CD14-positive monocyte (primary cell): ENCODE measurements around the gene SNAP47. TPM values are rescaled to one million over a fixed set of nuclear protein-coding genes. Genes with fewer than 3 reads are reported as not detected.
A peak's percentile ranks its signal among the peaks of the same experiment; 100 is the strongest.

Source experiments
- DNase-seq, 3 donors: peaks; one replicate each; pipeline ENCODE4 v3.0.0-alpha.2; 2011 to 2022
- H2AFZ ChIP-seq: 2 replicates; pipeline ENCODE4 v1.6.0; 2012; ENCODE audit warnings: mild to moderate bottlenecking, low read depth, low read length, inconsistent platforms; ENCODE audit not compliant: insufficient read depth, poor library complexity, severe bottlenecking
- H3K27ac ChIP-seq, 2 donors: 1 replicate in 1 of 2; 2 replicates in 1 of 2; pipeline ENCODE4 v1.5.1; 2012 to 2013; ENCODE audit warnings: low read length in 2 of 2, control low read depth in 1 of 2, inconsistent platforms in 1 of 2, low read depth in 1 of 2, mild to moderate bottlenecking in 1 of 2
- H3K27me3 ChIP-seq, 2 donors: one replicate each; pipeline versions ENCODE4 v1.6.0 to v1.6.1; 2011 to 2013; ENCODE audit warnings: low read length in 2 of 2; ENCODE audit not compliant: control insufficient read depth in 2 of 2, insufficient read depth in 2 of 2
- H3K36me3 ChIP-seq, 2 donors: replicated peaks in 1 of 2; 1 replicate in 1 of 2; 2 replicates in 1 of 2; pipeline versions ENCODE4 v1.5.1 to v1.6.1; 2012 to 2013; ENCODE audit warnings: low read length in 2 of 2, control low read depth in 1 of 2, inconsistent platforms in 1 of 2, mild to moderate bottlenecking in 1 of 2; ENCODE audit not compliant: insufficient read depth in 2 of 2, control insufficient read depth in 1 of 2
- H3K4me1 ChIP-seq, 2 donors: 1 replicate in 1 of 2; 2 replicates in 1 of 2; pipeline versions ENCODE4 v1.5.1 to v1.6.1; 2012 to 2013; ENCODE audit warnings: low read length in 2 of 2, control low read depth in 1 of 2, inconsistent platforms in 1 of 2, mild to moderate bottlenecking in 1 of 2, moderate library complexity in 1 of 2; ENCODE audit not compliant: insufficient read depth in 2 of 2, control insufficient read depth in 1 of 2
- H3K4me2 ChIP-seq: replicated peaks from 2 replicates; pipeline ENCODE3; 2012; ENCODE audit warnings: low read length, moderate library complexity, mild to moderate bottlenecking; ENCODE audit not compliant: poor library complexity, severe bottlenecking; ENCODE audit errors: extremely low read depth
- H3K4me3 ChIP-seq, 3 experiments: fragments of 200-600 bp in 1 of 3; sonication (generic) in 1 of 3; replicated peaks in 1 of 3; 1 replicate in 2 of 3; 2 replicates in 1 of 3; pipeline ENCODE4 v1.5.1; 2011 to 2013; ENCODE audit warnings: low read length in 3 of 3, mild to moderate bottlenecking in 3 of 3, control low read depth in 2 of 3, low read depth in 2 of 3, inconsistent platforms in 1 of 3, moderate library complexity in 1 of 3
- H3K79me2 ChIP-seq: 2 replicates; pipeline ENCODE4 v1.6.0; 2012; ENCODE audit warnings: mild to moderate bottlenecking, control low read depth, inconsistent platforms, low read length, moderate library complexity; ENCODE audit not compliant: insufficient read depth
- H3K9ac ChIP-seq: 2 replicates; pipeline ENCODE4 v1.6.0; 2017; ENCODE audit warnings: low read length, mild to moderate bottlenecking; ENCODE audit not compliant: insufficient read depth, poor library complexity, severe bottlenecking
- H3K9me3 ChIP-seq, 2 donors: replicated peaks in 1 of 2; 1 replicate in 1 of 2; 2 replicates in 1 of 2; pipeline versions ENCODE4 v1.5.1 to v1.6.1; 2012 to 2013; ENCODE audit warnings: low read length in 2 of 2, control low read depth in 1 of 2; ENCODE audit not compliant: control insufficient read depth in 1 of 2, insufficient read depth in 1 of 2
- H4K20me1 ChIP-seq: 2 replicates; pipeline ENCODE4 v1.6.0; 2012; ENCODE audit warnings: mild to moderate bottlenecking, low read length, control low read depth, moderate library complexity; ENCODE audit not compliant: insufficient read depth
- H3K27ac Mint-ChIP-seq, 7 donors: one replicate each; pipeline ENCODE4 v1.8.0; 2020; ENCODE audit warnings: mild to moderate bottlenecking in 7 of 7, mixed read lengths in 7 of 7, moderate library complexity in 6 of 7, inconsistent platforms in 2 of 7
- H3K27me3 Mint-ChIP-seq, 3 donors: one replicate each; pipeline ENCODE4 v1.8.0; 2021 to 2022; ENCODE audit warnings: low read depth in 3 of 3, mild to moderate bottlenecking in 3 of 3, mixed read lengths in 3 of 3, moderate library complexity in 3 of 3, inconsistent platforms in 1 of 3
- H3K36me3 Mint-ChIP-seq, 2 donors: one replicate each; pipeline ENCODE4 v1.8.0; 2020; ENCODE audit warnings: mixed read lengths in 2 of 2, inconsistent platforms in 1 of 2, mild to moderate bottlenecking in 1 of 2
- H3K4me1 Mint-ChIP-seq: one replicate; pipeline ENCODE4 v1.8.0; 2020; ENCODE audit warnings: mild to moderate bottlenecking, mixed read lengths
- H3K4me3 Mint-ChIP-seq, 2 donors: one replicate each; pipeline ENCODE4 v1.8.0; 2020; ENCODE audit warnings: mild to moderate bottlenecking in 2 of 2, mixed read lengths in 2 of 2, moderate library complexity in 1 of 2
- H3K9me3 Mint-ChIP-seq, 7 donors: one replicate each; pipeline ENCODE4 v1.8.0; 2020 to 2022; ENCODE audit warnings: mixed read lengths in 7 of 7, mild to moderate bottlenecking in 6 of 7, moderate library complexity in 6 of 7, inconsistent platforms in 2 of 7
- CTCF ChIP-seq: fragments of 200-600 bp; IDR thresholded peaks from one replicate; pipeline ENCODE4 v1.8.0; 2022; ENCODE audit warnings: antibody characterized with exemption, mild to moderate bottlenecking
- WGBS: methylation state at CpG from one replicate; pipeline ENCODE4 v1.1.5; 2013; ENCODE audit warnings: missing lambda C conversion rate; ENCODE audit not compliant: insufficient coverage; 5-methylcytosine and 5-hydroxymethylcytosine counted together
- intact Hi-C, 2 donors: fragments of 100-400 bp; cut with micrococcal nuclease; formaldehyde crosslinking; loops; one replicate each; pipeline versions ENCODE4 v1.15.0 to v1.15.1; 2023
- polyA minus RNA-seq: library from RNA; depleted of rRNA, polyadenylated mRNA; stranded (reverse); fragments of >200 nt; gene quantifications from 2 replicates; pipeline ENCODE4 v1.2.3, GENCODE V29; 2012
- polyA plus RNA-seq, 3 donors: library from polyadenylated mRNA; depleted of rRNA in 1 of 3; unstranded in 2 of 3; stranded (reverse) in 1 of 3; fragments of 300-500 nt in 2 of 3; fragments of >200 nt in 1 of 3; fragmentation: Illumina TruSeq in 2 of 3; gene quantifications; 1 replicate in 2 of 3; 2 replicates in 1 of 3; pipeline ENCODE4 v1.2.3, GENCODE V29; 2012 to 2021
- total RNA-seq, 12 experiments: library from RNA in 1 of 12; stranded (reverse) in 1 of 12; fragments of 120-200 nt in 1 of 12; gene quantifications; one replicate each; pipeline ENCODE4 v1.2.4 and lab custom pipeline; 2013 to 2026; ENCODE audit warnings: mixed read lengths in 6 of 12, inconsistent platforms in 1 of 12

SNAP47 gene
- 18.0 TPM for total RNA-seq (2013)
- 10 to 100 TPM; 15.4 to 25.0 (median 20.5) TPM for polyA plus RNA-seq
- 17.5 and 22.3 TPM in 2 replicates for polyA minus RNA-seq
- 2.8 to 17.8 (median 7.4) reads per million in 11 experiments for total RNA-seq (lab: John Stamatoyannopoulos, UW)

DNA sequence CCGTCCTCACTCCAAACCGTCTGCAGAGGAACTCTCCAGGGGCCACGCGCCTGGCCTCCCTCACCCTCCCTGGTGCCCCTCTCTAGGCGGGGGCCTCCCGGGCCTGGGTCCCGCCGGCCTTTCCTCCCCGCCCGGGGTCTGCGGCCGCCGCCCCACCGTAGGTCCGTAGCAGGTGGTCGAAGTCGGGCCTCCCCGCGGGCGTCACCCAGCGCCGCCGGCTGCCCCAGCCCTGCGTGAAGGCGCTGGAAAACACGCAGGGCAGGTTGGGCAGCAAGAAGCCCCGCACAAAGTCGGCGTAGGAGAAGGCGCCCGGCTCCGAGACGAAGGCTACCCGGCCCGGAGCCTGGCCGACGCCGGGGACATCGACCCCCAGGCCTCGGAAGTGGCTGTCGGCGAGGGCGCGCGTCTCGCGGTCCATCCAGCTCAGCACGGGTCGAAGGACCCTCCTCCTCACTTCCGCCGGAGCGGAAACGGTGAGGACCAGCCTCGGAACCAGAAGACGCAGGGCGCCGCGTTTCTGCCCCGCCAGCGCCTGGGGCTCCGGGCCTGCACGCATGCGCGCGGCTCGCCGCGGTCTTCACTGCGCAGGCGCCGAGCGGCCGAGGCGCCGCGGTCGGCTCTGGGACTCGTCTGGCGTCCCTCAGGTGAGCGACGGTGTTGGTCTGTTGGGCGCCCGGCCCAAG, at the start of gene SNAP47, which contains the start of gene JMJD4:
Gene SNAP47, plus strand, starts transcription at position 580 of the 683 bp plus-strand sequence. CDS start 12,302 bp downstream, outside the sequence.
Gene JMJD4, minus strand, starts transcription at position 447 of the 683 bp plus-strand sequence. Its CDS starts 29 bp downstream, at position 418.
- under 1% methylated on average over 81 of the region's 83 CpGs for WGBS
- Mint-ChIP-seq H3K36me3 (peaks cover 11 to 23% of the 10 kb centered on the region in 2 donors), H3K27ac (peak within 1 kb of the TSS in 6 of 7 donors; percentile 42 to 89 (median 78)), H3K4me1 (peaks cover 20% of the 10 kb centered on the region), H3K9me3 (peaks cover 0 to under 1% (median 0%) of the 10 kb centered on the region in 7 donors), H3K4me3 (peak within 1 kb of the TSS; percentile 81 to 95), H3K27me3 (peaks cover 0 to 4% (median 0%) of the 10 kb centered on the region in 3 donors)
- H3K4me1 ChIP-seq: peaks cover 17 to 26% of the 10 kb centered on the region in 2 donors
- peaks cover 8% of the 10 kb centered on the region for H4K20me1 ChIP-seq
- H2AFZ ChIP-seq: peak within 1 kb of the TSS; percentile 96
- peak within 1 kb of the TSS in 1 of 2 donors; percentile 76 for H3K27ac ChIP-seq
- DNase-seq: peak; percentile 81 to 84 (median 83)
- no peaks in the 10 kb centered on the region for H3K27me3 ChIP-seq
- peaks cover 9 to 18% of the 10 kb centered on the region in 2 donors for H3K36me3 ChIP-seq
- peak within 1 kb of the TSS; percentile 83 for H3K9ac ChIP-seq
- H3K79me2 ChIP-seq: peaks cover 28% of the 10 kb centered on the region
- no peak for TF ChIP-seq CTCF
- intact Hi-C loops: no loop called here
- peak within 1 kb of the TSS; percentile 95 for H3K4me2 ChIP-seq
- peak within 1 kb of the TSS; percentile 61 to 89 (median 71) for H3K4me3 ChIP-seq
- H3K9me3 ChIP-seq: no peaks in the 10 kb centered on the region

GRCh38 chr1:227685807-227686206, 49.4 kb upstream of the SNAP47 start:
- Histone ChIP-seq H3K4me3 (no peak overlapping the region), H3K4me2 (no peak overlapping the region), H3K27me3 (no peaks in the 10 kb centered on the region), H2AFZ (no peak overlapping the region), H3K9ac (no peak overlapping the region), H3K79me2 (no peaks in the 10 kb centered on the region), H3K9me3 (peaks cover 46 to 81% of the 10 kb centered on the region in 2 donors), H4K20me1 (no peaks in the 10 kb centered on the region), H3K36me3 (no peaks in the 10 kb centered on the region), H3K27ac (no peak overlapping the region), H3K4me1 (no peaks in the 10 kb centered on the region)
- Mint-ChIP-seq H3K9me3 (peaks cover 23 to 72% (median 61%) of the 10 kb centered on the region in 7 donors), H3K27ac (no peak overlapping the region), H3K36me3 (no peaks in the 10 kb centered on the region), H3K4me3 (no peak overlapping the region), H3K4me1 (no peaks in the 10 kb centered on the region), H3K27me3 (no peaks in the 10 kb centered on the region)
- no peak for DNase-seq
- WGBS: 67% methylated on average over 5 of the region's 8 CpGs
- no peak for TF ChIP-seq CTCF
- intact Hi-C loops: no loop called here
